Measurements from ENCODE around the gene PMEL. TPM values are rescaled to one million over a fixed set of nuclear protein-coding genes. Genes with fewer than 3 reads are reported as not detected.

The PMEL gene
- total and polyA plus RNA-seq, 2 donors, result 0.28 to 0.94 TPM

DNA sequence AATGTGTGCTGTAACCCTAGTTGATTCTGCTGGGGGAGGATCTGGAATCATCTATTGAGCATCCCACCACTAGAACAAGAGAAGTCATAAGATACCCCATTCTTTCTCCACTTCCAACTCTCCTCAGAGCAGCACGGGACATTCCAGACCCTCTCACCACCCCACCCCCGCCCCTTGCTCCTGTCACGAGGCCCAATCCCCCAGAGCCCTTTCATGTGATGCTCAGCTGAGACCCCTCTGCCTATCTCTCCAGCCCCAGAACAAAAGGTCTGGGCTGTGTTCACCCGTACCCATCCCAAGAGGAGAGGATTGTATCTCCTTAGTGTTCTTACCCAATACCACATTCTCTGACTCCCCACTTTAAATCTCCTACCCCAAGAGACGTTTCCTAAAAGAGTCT, 602 bp downstream of the PMEL start:
- H3K36me3 ChIP-seq (ENCODE audit: control insufficient read depth in 2 of 2, insufficient read depth in 2 of 2, low read length in 1 of 2), result peaks cover 0 to 19% of the 10 kb centered on the region in 2 donors
- DNase-seq (ENCODE audit: low read depth in 6 of 9, low spot score in 9 of 9), result no peak
- H3K9me3 ChIP-seq (ENCODE audit: control insufficient read depth in 2 of 2, insufficient read depth in 1 of 2, low read length in 1 of 2), result no peaks in the 10 kb centered on the region
- H3K4me1 ChIP-seq (ENCODE audit: control insufficient read depth in 2 of 2, insufficient read depth in 2 of 2, low read length in 2 of 2), result peaks cover 18 to 25% of the 10 kb centered on the region in 2 donors
- H3K4me3 ChIP-seq (ENCODE audit: low read length in 2 of 2), result no peak overlapping the region
- no peaks in the 10 kb centered on the region for H3K27me3 ChIP-seq (ENCODE audit: control insufficient read depth in 2 of 2, insufficient read depth in 1 of 2, low read length in 1 of 2)
- H3K27ac ChIP-seq (ENCODE audit: low read depth in 1 of 2, low read length in 1 of 2), result no peak overlapping the region
- 99% methylated on average over 5 of the region's 5 CpGs for WGBS

DNA sequence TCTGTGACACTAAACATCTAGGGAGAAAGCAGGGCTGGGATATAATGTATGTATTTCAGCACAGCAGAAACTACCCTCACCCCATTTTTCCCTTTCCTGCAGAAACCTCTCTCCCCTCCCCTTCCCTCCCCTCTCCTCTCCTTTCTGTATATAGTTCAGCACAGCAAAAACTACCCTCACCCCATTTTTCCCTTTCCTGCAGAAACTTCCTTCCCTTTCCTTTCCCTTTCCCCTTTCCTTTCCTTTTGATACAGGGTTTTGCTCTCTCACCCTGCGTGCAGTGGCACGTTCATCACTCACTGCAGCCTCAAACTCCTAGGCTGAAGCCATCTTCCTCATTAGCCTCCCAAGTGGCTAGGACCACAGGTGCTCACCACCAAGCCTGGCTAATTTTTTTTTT, 2.1 kb downstream of the PMEL start:
- no peak for DNase-seq (ENCODE audit: low read depth in 6 of 9, low spot score in 9 of 9)
- Histone ChIP-seq H3K4me1 (ENCODE audit: control insufficient read depth in 2 of 2, insufficient read depth in 2 of 2, low read length in 2 of 2) (peaks cover 18 to 25% of the 10 kb centered on the region in 2 donors), H3K36me3 (ENCODE audit: control insufficient read depth in 2 of 2, insufficient read depth in 2 of 2, low read length in 1 of 2) (peaks cover 0 to 8% of the 10 kb centered on the region in 2 donors), H3K27me3 (ENCODE audit: control insufficient read depth in 2 of 2, insufficient read depth in 1 of 2, low read length in 1 of 2) (no peaks in the 10 kb centered on the region), H3K27ac (ENCODE audit: low read depth in 1 of 2, low read length in 1 of 2) (no peak overlapping the region), H3K4me3 (ENCODE audit: low read length in 2 of 2) (no peak overlapping the region), H3K9me3 (ENCODE audit: control insufficient read depth in 2 of 2, insufficient read depth in 1 of 2, low read length in 1 of 2) (no peaks in the 10 kb centered on the region)
- 85% methylated on average over 2 of the region's 2 CpGs for WGBS

DNA sequence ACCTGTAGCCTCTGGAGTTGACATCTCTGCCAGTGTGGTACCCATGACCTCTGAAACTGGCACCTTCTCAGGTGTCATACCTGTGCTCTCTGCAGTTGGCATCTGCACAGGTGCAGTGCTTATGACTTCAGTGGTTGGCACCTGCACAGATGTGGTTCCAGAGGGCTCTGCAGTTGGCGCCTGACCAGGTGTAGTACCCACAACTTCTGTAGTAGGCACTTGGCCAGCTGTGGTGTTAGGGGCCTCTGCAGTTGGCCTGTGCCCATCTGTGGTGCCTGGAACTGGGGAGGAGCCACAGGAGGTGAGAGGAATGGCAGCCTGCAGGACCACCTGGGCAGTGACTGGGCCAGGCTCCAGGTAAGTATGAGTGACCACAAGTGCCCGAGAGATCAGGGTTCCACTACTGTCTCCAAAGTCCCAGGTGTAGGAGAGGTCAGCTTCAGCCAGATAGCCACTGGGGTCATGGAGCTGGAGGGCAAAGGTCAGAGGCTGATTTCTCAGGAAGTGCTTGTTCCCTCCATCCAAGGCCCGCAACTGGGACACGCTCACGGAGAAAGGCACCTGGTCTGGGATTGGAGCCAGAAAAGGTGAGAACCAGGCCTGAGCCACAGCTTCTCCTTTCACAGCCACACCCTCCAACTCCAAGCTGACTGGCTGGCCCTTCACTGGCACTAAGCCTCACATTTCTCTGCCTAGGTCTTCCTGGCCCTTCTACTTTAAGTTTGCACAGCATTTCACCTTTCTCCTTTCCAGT, 8.6 kb downstream of the PMEL start:
- no peak for DNase-seq (ENCODE audit: low read depth in 6 of 9, low spot score in 9 of 9)

DNA sequence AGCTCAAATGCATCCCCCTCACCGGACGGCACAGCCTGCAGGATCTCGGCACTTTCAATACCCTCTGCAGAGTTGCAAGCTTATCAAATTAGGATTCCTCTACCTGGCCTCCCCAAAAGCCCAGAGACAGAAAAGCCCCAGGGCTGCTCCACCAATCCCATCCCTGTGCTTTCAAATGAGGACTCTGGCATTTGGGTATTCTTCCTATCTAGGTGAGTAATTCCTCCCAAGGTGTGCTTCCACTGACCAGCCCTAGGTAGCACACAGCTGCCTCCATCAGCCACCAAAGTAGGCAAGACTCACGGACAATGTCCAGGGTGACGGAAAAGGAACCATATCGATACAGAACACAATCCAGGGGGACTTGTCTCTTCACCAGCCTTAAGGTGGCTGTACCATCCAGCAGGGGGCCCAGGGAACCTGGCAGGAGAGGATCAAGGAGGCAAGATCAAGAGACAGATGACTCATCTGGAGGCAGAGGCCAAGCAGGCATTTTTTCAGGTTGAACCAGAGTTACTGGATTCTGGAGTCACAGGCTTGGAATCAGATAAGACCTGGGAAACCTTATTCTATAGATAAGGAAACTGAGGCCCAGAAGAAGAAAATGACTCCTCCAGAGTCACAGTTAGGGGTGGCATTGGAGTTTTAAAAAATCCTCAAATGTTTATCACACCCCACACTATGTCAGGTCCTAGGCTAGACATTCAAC, 9.9 kb downstream of the PMEL start:
- Histone ChIP-seq H3K27ac (ENCODE audit: low read depth in 1 of 2, low read length in 1 of 2) (no peak overlapping the region), H3K4me1 (ENCODE audit: control insufficient read depth in 2 of 2, insufficient read depth in 2 of 2, low read length in 2 of 2) (peaks cover 0 to 19% of the 10 kb centered on the region in 2 donors), H3K9me3 (ENCODE audit: control insufficient read depth in 2 of 2, insufficient read depth in 1 of 2, low read length in 1 of 2) (peaks cover 0 to 3% of the 10 kb centered on the region in 2 donors), H3K27me3 (ENCODE audit: control insufficient read depth in 2 of 2, insufficient read depth in 1 of 2, low read length in 1 of 2) (no peaks in the 10 kb centered on the region), H3K36me3 (ENCODE audit: control insufficient read depth in 2 of 2, insufficient read depth in 2 of 2, low read length in 1 of 2) (peaks cover 43 to 53% of the 10 kb centered on the region in 2 donors), H3K4me3 (ENCODE audit: low read length in 2 of 2) (no peak overlapping the region)
- 97% methylated on average over 6 of the region's 6 CpGs for WGBS
- DNase-seq (ENCODE audit: low read depth in 6 of 9, low spot score in 9 of 9), result peak in 1 of 9 donors; percentile 70

More for the DNA sequence above, 8.6 kb downstream of the PMEL start:
- 90% methylated on average over 5 of the region's 5 CpGs for WGBS
- peak overlapping the region in 1 of 2 donors; percentile 26 for H3K27ac ChIP-seq (ENCODE audit: low read depth in 1 of 2, low read length in 1 of 2)
- peaks cover 0 to 19% of the 10 kb centered on the region in 2 donors for H3K4me1 ChIP-seq (ENCODE audit: control insufficient read depth in 2 of 2, insufficient read depth in 2 of 2, low read length in 2 of 2)
- peaks cover 30 to 40% of the 10 kb centered on the region in 2 donors for H3K36me3 ChIP-seq (ENCODE audit: control insufficient read depth in 2 of 2, insufficient read depth in 2 of 2, low read length in 1 of 2)
- no peak overlapping the region for H3K4me3 ChIP-seq (ENCODE audit: low read length in 2 of 2)
- H3K9me3 ChIP-seq (ENCODE audit: control insufficient read depth in 2 of 2, insufficient read depth in 1 of 2, low read length in 1 of 2), result peaks cover 0 to 3% of the 10 kb centered on the region in 2 donors
- H3K27me3 ChIP-seq (ENCODE audit: control insufficient read depth in 2 of 2, insufficient read depth in 1 of 2, low read length in 1 of 2), result no peaks in the 10 kb centered on the region

DNA sequence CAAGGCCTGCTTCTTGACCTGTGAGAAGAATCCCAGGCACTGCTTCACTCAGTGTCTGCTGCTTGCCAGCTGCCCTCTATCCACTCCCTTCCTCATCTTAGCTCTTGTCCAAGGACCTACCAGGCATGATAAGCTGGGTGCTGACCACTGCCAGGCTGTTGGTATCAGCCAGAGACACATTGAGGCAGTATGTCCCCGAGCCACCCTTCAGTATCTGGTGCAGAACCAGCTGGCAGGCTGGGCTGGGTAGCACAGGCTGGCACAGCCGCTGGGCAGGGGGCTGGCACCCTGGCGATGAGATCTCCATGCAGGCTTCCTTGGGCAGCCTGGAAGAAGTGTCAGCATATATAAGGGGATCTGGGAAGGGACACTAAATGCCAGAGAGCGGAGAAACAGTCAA, 10.5 kb downstream of the PMEL start:
- Histone ChIP-seq H3K4me3 (ENCODE audit: low read length in 2 of 2) (no peak overlapping the region), H3K9me3 (ENCODE audit: control insufficient read depth in 2 of 2, insufficient read depth in 1 of 2, low read length in 1 of 2) (peaks cover 0 to 3% of the 10 kb centered on the region in 2 donors), H3K27ac (ENCODE audit: low read depth in 1 of 2, low read length in 1 of 2) (peak overlapping the region in 1 of 2 donors; percentile 36), H3K27me3 (ENCODE audit: control insufficient read depth in 2 of 2, insufficient read depth in 1 of 2, low read length in 1 of 2) (no peaks in the 10 kb centered on the region), H3K4me1 (ENCODE audit: control insufficient read depth in 2 of 2, insufficient read depth in 2 of 2, low read length in 2 of 2) (peaks cover 0 to 19% of the 10 kb centered on the region in 2 donors), H3K36me3 (ENCODE audit: control insufficient read depth in 2 of 2, insufficient read depth in 2 of 2, low read length in 1 of 2) (peaks cover 44 to 59% of the 10 kb centered on the region in 2 donors)
- 97% methylated on average over 4 of the region's 4 CpGs for WGBS
- no peak for DNase-seq (ENCODE audit: low read depth in 6 of 9, low spot score in 9 of 9)

DNA sequence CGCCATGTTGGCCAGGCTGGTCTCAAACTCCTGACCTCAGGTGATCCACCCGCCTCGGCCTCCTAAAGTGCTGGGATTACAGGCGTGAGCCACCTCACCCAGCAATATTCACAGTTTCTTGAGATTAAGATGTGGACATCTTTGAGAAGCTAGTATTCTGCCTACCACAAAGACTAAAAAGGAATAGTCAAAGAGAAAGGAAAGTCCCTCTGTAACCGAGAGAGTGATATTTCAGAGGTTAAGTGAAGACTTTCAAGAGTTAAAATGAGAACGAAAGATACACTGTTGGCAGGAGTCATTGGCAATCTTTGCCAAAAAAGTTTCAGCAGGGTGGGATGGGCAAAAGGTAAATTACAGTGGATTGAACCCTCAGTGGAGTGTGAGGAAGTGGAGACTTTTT, 19.3 kb downstream of the PMEL start:
- no peaks in the 10 kb centered on the region for H3K9me3 ChIP-seq (ENCODE audit: control insufficient read depth in 2 of 2, insufficient read depth in 1 of 2, low read length in 1 of 2)
- H3K36me3 ChIP-seq (ENCODE audit: control insufficient read depth in 2 of 2, insufficient read depth in 2 of 2, low read length in 1 of 2), result peaks cover 68 to 95% of the 10 kb centered on the region in 2 donors
- H3K4me3 ChIP-seq (ENCODE audit: low read length in 2 of 2), result no peak overlapping the region
- H3K27ac ChIP-seq (ENCODE audit: low read depth in 1 of 2, low read length in 1 of 2), result no peak overlapping the region
- H3K27me3 ChIP-seq (ENCODE audit: control insufficient read depth in 2 of 2, insufficient read depth in 1 of 2, low read length in 1 of 2), result no peaks in the 10 kb centered on the region
- no peak for DNase-seq (ENCODE audit: low read depth in 6 of 9, low spot score in 9 of 9)
- no peaks in the 10 kb centered on the region for H3K4me1 ChIP-seq (ENCODE audit: control insufficient read depth in 2 of 2, insufficient read depth in 2 of 2, low read length in 2 of 2)
- whole genome bisulfite sequencing, result 95% methylated on average over 6 of the region's 6 CpGs

DNA sequence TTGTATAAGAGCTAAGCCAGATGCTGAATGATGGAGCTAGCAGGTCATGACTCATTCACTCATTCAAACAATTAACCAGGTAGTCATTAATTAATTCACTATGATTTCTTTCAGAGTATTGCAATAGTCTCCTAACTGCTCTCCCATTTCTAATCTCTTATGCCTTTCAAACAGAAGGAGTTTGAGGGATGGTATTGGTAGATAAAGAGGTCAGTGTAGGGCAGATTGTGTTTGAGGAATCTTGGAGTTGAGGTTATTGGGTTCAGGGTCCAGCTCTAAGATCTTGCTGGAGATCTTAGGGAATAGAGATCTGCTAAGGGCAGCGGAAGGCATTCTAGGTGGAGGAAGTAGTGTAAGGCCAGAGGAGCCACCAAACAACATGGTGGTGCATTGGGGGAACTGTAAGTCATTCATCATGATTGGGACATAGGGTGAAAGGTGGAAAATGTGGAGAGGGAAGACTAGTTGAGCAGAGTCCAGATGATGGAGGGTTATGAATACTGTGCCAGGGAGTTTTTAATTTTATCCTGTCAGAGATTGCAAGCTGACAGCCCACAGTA, 23.2 kb downstream of the PMEL start:
- Histone ChIP-seq H3K9me3 (ENCODE audit: control insufficient read depth in 2 of 2, insufficient read depth in 1 of 2, low read length in 1 of 2) (no peaks in the 10 kb centered on the region), H3K4me3 (ENCODE audit: low read length in 2 of 2) (no peak overlapping the region), H3K27me3 (ENCODE audit: control insufficient read depth in 2 of 2, insufficient read depth in 1 of 2, low read length in 1 of 2) (no peaks in the 10 kb centered on the region), H3K4me1 (ENCODE audit: control insufficient read depth in 2 of 2, insufficient read depth in 2 of 2, low read length in 2 of 2) (peaks cover 11 to 35% of the 10 kb centered on the region in 2 donors), H3K36me3 (ENCODE audit: control insufficient read depth in 2 of 2, insufficient read depth in 2 of 2, low read length in 1 of 2) (peaks cover 81 to 98% of the 10 kb centered on the region in 2 donors), H3K27ac (ENCODE audit: low read depth in 1 of 2, low read length in 1 of 2) (no peak overlapping the region)
- DNase-seq (ENCODE audit: low read depth in 6 of 9, low spot score in 9 of 9), result no peak
- WGBS, result 100% methylated on average over 1 of the region's 1 CpG

DNA sequence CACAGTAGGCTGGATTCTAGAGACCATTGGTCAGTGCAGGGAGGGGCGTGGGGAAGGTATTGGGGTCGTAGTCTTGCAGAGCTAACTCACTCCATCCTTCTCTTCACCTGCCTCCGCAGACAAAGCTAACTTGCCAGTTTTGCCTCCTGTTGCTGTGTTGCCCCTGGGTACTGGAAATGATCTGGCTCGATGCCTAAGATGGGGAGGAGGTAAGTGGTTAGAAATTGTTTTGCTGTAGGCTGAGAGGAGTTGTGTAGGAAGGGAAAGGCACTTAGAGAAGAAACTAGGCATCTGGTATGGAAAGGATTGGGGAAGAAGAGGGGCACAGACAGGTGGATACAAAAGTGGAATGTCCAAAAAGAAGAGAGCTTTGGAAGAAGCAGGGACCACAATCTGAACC, 23.8 kb downstream of the PMEL start:
- H3K9me3 ChIP-seq (ENCODE audit: control insufficient read depth in 2 of 2, insufficient read depth in 1 of 2, low read length in 1 of 2), result no peaks in the 10 kb centered on the region
- H3K27me3 ChIP-seq (ENCODE audit: control insufficient read depth in 2 of 2, insufficient read depth in 1 of 2, low read length in 1 of 2), result no peaks in the 10 kb centered on the region
- H3K4me3 ChIP-seq (ENCODE audit: low read length in 2 of 2), result no peak overlapping the region
- H3K27ac ChIP-seq (ENCODE audit: low read depth in 1 of 2, low read length in 1 of 2), result no peak overlapping the region
- DNase-seq (ENCODE audit: low read depth in 6 of 9, low spot score in 9 of 9), result no peak
- peaks cover 11 to 41% of the 10 kb centered on the region in 2 donors for H3K4me1 ChIP-seq (ENCODE audit: control insufficient read depth in 2 of 2, insufficient read depth in 2 of 2, low read length in 2 of 2)
- H3K36me3 ChIP-seq (ENCODE audit: control insufficient read depth in 2 of 2, insufficient read depth in 2 of 2, low read length in 1 of 2), result peaks cover 85 to 98% of the 10 kb centered on the region in 2 donors
- WGBS, result 99% methylated on average over 4 of the region's 4 CpGs
